HG03432 (cell line): Measurements from ENCODE around the gene DSE.

Source experiments
- ATAC-seq: cut with Tn5 transposase; IDR thresholded peaks from one replicate; pipeline ENCODE4 v1.9.1; 2021; ENCODE audit warnings: mild to moderate bottlenecking, moderate library complexity; ENCODE audit not compliant: unreplicated experiment

The DSE gene

GRCh38 chr6:116359835-116360234 lies 10.9 kb upstream of the DSE start:
- no peak for ATAC-seq

- ATAC-seq, result no peak
Observed at GRCh38 chr6:116362276-116362675, 8.5 kb upstream of the DSE start.

DNA sequence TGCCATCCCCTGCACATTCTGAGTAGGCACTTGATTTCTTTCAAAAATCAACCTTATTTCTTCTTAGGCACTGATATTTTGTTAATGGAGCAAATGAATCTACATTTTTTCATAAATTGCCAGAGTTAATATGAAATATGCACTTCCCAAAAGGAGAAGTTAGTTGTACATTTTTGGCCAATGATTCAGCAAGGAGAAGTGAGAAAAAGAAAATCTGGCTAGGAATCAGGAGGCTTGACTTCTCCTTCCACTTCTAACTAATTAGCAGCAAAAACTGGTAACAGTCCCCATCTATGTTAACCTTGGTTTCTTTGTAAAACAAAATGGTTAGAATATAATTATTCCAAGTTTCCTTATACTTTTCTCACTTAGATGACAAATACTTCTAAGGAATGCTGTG lies 7.0 kb upstream of the DSE start:
- no peak for ATAC-seq

- no peak for ATAC-seq
Observed at GRCh38 chr6:116364321-116364720, 6.4 kb upstream of the DSE start.

DNA sequence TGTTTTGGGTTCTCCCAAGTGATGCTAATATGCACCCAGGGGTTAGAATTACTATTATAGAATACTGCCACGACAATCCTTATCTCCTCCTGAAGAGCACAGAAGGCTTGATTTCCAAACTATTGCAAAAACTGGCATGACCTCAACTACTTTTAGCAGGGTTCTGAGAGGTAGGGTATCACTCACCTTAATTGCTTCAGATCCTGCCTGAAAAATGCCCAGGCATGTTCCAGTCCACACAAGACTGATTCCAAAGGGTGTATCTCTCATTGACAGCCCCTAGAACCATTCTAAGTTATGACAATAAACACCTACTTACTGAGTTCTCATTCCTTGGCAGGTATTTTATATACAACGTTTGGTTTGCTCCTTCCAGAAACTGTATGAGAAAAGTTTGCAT lies 5.0 kb upstream of the DSE start:
- no peak for ATAC-seq

DNA sequence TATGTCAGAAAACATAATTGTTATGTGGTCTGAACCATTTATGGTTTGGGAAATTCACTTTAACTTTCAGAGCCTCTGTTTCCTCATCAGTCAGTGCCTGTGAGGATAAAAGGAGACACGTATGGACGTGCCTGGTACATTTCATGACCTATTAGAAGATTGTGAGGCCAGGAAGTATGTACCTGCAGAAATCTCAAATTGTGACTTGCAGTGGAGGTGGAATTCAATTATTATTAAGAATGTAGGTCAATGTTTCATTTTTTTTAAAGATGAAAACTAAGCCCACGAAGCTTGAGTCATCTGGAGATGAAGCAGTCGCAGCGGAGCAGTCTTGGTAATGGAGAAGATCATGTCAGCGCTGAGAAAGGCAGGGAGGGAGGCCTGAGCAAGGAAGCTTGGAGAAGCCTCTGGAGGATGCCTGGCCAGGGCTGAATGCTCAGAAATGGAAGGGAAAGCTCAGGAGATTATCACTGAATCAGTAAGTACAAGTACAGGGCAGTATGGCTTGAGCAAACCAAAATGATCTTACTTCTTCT lies 3.9 kb upstream of the DSE start:
- no peak for ATAC-seq

DNA sequence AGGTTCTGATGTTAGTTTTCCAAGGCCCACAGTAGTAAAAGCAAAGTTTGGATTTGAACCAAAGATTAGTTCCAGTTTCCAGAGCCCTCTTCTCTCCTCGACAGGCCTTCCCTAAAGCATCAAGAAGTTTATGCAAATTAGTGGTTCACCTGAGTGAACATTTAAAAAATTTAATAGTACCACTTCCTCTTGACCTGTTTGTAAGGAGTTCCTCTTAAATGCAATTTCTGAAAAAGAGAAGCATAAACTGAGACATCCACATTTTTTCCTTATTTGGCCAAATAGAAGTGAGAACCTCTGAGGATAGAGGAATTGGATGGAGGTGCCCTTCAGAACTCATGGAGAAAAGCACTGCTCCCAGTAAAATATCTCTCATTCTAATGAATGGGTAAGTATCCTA lies 1.2 kb upstream of the DSE start:
- peak; percentile 40 for ATAC-seq

DNA sequence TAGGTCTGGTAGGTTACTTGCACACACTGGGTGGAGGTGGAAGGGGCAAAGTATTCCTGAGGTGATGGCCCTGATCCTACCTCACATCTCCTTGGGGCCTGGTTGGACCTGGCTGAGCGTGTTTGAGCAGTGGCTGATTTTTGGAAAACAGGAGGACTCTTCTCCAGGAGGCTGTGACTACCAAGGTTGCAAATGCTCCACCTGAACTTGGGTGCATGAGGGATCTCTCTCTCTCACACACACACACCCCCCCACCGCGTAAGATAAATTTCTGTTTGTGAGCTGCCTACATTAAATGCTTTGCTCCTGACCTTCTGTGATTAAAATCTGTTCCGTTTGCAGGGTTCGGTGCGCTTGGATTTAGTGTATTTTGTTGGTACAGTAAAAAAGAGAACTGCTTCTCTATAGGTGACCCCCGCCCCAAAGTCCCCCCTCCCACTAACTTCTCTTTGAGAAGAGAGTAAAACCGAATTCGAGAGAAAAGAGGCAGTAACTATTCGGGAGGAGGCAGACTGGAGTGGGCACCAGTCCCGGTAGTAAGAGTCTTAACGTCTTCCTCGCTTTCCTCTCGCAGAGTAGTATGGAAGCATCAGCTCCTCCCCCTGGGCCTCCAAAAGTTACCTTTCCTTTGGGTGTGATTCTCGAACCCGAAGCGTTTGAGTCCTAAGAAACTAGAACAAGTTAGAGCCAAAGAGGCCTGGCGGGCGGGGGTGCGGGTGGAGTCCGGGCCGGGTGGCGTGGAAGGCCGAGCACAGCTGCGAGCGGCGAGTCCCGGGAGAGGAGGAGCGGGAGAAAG lies 585 bp upstream of the DSE start:
- no peak for ATAC-seq

DNA sequence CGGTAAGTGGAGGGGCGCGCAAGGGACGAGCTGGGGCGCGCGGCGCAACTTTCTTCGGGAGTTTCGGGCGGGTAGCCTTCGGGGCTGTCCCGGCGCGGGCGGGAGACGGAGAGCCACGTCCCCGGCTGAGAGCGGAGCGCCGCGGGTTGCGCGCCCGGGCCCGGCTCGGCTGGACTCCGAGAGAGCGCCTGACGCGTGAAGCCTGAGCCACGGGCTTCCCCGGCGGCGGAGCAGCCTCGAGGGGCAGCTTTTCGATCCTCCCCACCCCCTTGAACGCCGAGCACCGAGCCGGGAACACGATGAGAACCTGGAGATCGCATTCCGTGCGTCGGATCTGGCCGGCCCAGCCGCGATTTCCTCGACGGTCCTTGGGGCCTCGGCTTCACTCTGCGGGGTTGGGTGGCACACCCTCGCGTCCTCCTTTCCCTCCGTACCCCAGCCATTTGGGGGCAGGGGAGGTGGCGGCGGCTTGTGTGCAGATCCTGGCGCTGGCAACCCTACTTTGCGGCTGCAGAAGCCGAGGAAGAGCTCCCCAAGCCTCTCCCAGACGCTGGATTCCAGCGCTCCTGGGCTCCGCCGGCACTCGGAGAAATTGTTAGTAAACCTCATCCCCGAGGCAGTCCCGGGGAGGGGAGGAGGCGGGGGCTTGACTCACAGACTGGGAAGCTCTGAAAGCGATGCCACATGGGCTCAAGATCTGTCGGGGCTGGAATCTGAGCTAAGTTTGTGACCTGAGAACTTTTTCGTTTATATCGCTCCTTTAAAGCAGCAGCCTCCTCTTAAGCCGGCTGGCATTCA lies 572 bp downstream of the DSE start:
- ATAC-seq, result peak; percentile 50

DNA sequence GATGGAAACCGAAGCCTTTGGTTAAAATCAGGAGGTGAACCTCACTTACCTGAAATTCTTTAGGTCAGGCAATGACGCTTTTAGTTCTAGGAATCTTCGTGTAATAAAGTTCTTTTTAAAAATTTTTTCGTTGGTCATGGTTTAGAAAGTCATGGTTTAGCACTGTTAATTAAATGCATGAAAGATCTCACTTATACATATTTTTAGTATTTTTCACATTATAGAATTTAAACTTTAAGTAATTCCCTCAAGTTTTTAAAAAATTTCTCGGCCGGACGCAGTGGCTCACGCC lies 1.1 kb downstream of the DSE start:
- no peak for ATAC-seq

DNA sequence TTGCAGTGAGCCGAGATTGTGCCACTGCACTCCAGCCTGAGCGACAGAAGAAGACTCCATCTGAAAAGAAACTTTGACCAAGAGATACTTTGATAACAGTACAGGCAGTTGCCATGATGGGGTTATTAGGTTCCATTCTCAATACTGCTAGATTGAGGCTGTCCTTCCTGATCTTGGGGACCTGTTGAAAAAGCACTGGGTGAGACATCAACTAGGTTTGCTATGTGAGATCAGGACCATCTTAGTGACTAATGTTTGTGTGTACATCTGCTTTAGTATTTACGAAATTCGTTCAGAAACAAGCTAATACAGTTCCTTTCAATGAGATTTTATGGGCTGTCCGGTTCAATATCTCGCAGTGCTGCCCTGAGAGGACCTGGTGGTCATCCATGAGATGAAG lies 2.6 kb downstream of the DSE start:
- ATAC-seq, result no peak

GRCh38 chr6:116373940-116374339 lies 3.2 kb downstream of the DSE start:
- ATAC-seq, result no peak

GRCh38 chr6:116374586-116374985 lies 3.8 kb downstream of the DSE start:
- ATAC-seq, result no peak

DNA sequence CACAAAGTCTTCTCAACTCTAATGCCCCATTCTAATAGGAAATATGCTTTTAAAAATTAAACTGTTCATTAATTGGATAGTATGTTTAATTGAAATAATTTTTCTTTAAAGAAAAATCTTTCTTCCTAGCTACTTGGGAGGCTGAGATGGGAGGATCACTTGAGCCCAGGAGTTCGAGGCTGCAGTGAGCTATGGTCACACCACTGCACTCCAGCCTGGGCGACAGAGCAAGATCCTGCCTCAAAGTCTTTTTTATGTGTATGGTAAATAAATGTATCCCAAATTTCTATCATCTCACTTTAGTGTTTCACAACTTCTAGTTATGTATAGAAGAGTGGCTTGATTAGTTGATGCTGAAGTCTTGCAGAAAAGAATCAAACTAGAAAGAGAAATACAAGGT lies 4.5 kb downstream of the DSE start:
- no peak for ATAC-seq

GRCh38 chr6:116376149-116376548 lies 5.4 kb downstream of the DSE start:
- no peak for ATAC-seq

GRCh38 chr6:116379764-116380163 lies 9.0 kb downstream of the DSE start:
- ATAC-seq, result no peak

GRCh38 chr6:116380346-116380745 lies 9.6 kb downstream of the DSE start:
- ATAC-seq, result no peak

GRCh38 chr6:116381000-116381399 lies 10.3 kb downstream of the DSE start:
- no peak for ATAC-seq

- ATAC-seq, result no peak
Observed at GRCh38 chr6:116382587-116382986, 11.8 kb downstream of the DSE start.

DNA sequence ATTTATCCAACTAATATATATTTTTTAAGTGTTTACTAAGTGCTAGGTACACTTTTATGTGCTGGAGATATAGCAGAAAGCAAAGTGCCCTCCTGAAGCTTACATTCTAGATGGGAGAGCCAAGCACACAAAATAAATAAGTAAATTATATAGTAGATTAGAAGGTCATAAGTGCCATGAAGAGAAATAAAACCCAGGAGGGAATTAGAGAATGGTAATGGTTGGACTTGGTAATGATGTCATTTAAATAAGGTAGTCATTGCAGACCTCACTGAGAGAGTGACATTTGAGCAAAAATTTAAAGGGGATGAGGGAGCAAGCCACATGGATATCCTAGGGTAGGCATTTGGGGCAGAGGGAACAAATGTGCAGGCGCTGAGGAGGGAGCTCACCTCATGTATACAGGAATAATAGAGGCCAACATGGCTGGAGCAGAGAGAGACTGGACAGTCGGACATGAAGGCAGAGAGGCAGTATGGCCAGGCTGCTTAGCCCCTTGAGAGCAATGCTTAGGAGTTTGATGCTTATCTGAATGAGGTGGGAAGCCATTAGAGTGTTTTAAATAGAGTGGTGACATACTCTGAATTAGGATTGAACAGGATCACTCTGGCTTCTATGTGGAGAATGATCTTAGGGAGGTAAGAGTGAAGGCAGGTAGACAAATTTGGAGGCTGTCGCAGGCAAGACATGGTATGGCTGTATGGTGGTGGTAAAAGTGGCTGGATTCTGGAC lies 14.1 kb downstream of the DSE start:
- no peak for ATAC-seq

DNA sequence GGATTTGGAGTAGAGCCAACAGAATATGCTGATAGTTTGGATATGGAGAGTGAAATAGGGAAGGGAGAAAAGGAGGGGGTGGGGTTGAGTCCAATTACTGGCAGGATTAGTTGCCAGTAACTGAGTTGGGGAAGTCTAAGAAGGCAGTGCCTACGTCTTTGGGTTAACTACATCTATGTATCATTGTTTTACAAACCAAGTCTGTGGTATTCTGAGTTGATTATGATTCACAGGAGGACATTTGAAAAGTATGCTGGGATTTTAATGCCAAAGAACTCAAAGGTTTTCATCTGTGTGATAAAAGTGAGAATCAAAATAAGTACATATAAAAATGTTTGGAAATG lies 14.7 kb downstream of the DSE start:
- ATAC-seq, result no peak

GRCh38 chr6:116385921-116386320 lies 15.2 kb downstream of the DSE start:
- no peak for ATAC-seq
